ENCODE measurements around the gene NHEJ1.

The NHEJ1 gene

DNA sequence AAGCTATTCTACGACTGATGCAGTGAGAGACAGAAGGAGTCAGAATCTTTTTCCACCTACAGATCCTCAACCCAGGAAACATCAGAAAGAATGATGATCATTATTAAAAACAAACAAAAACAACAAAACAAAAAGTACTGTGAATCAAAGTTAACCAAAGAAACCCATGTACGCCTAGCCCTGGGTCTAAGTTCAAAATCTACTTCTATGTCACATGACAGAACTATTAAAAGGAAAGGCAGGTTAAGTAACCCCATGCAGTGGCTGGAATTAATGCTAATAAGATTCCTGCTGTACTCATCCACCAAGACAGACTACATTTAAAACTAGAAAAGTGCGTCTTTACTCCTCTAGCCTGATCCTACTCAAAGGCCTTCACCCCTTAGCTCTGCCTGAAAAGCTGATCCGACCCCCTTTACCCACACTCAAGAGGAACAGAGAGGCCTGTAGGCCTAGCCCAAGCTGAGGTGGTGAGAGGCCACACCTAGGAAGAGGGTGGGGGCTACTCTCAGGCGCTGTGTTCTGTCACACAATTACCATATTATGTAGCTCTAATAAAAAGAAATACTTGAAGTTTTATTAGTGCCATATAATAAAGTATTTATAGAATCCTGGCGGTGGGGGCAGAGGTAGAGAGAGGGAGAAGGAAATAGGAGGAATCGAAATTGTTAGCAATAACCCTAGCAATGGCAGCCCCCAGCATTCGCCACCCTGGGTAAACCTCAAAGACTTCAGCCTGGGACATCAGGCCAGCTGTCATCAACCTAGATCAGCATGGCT lies 37.1 kb downstream of the NHEJ1 start:
- DNase-seq (ENCODE audit: low read depth, low spot score) = no peak

DNA sequence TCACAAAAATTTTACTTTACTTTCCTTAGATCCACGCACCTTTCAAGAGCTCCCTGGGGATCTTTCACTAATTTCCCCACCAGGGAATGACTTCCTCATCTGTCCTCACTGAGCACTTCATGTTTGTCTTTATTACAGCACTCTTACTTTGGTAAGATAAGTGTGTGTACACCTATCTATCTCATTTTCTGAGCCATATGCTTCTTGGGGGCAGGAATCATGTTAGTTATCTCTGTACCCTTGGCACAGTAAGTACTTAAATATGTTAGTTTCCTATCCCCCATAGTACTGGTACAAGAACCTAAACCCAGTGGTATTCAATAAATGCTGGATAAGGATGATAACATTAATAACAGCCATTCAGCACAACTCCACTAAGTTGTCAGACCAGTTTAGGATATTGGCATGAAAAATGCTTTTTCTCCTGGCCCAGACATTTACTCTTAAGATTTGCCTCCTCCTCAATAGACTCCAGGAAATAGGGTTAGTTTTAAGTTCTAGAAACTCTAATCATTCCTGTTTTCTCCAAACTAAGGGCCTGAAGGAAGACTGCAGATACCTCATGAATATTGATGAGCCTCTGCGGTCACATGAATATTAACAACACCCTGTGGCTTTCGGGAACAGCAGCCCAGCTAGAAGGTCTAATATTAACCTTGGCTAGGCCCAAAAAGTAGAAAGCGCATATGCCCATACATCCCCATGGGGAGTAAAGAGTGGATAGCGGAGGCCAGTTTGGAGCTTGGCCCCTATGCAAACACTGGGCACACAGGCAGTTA lies 38.2 kb downstream of the NHEJ1 start:
- DNase-seq (ENCODE audit: low read depth, low spot score) = no peak

DNA sequence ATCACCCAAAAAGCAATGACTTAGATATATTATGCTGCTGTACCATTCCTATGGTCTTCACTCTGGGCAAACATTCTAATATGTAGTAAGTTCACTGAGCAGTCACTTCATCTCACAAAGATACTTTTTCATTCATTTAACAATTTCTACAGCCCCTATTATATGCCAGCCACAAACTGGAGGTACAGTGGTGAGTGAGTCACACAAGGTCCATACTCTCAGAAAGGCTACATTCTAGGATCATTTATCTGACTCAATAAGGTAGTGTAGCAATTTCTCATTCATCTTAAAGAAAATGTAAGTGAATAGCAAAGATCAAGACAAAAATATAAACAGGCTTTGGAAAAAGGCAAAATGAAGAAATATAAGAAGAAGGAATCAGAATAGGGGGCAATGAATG lies 40.5 kb downstream of the NHEJ1 start:
- DNase-seq (ENCODE audit: low read depth, low spot score) = no peak

DNA sequence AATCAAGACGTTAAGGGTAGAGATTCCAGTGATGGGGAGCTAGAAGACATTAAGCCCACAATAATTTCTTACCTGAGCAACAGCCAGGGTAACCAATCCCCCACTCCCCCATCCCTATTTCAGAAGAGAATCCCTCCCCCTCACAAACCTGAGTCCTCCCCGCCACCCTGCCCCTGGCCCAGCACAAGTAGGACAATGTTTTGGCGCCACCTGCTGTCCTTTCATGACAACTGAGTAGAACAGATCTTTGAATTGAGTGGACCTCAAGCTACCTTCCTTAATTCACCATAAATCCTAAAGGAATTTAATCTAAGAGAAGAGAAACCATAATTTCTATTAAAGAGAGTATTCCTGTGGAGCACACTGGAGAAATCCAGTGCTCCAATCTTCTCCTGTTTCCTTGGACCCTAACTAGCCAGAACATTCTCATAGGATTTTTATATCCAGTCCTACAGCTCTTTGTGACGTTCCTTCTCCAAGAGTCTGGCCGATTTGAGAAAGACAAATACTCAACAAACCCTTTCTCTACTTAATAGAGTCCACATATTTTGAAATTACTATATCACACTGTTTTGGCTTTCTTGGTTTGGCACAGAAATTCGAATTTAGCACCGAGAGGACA lies 41.1 kb downstream of the NHEJ1 start:
- peak; percentile 52 for DNase-seq (ENCODE audit: low read depth, low spot score)

DNA sequence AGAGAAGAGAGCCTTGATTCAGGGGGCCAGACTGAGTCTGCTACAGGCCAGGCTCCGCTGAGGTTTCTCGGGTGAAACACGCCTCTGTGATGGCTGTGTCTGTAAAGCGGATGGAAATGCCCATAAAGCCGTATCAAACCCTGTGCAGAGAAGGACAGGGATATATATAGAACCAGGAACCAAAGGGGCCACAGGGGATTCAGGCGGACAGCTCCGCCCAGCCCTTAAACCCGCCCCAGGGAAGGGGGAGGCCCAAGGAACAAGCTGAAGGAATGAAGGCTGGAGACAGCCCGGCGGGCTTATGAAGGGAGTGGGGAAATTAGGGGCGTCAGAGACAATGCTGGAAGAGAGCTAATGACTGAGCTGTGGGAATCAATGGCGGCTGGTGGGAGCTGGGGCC lies 42.1 kb downstream of the NHEJ1 start:
- DNase-seq (ENCODE audit: low read depth, low spot score) = peak; percentile 53

DNA sequence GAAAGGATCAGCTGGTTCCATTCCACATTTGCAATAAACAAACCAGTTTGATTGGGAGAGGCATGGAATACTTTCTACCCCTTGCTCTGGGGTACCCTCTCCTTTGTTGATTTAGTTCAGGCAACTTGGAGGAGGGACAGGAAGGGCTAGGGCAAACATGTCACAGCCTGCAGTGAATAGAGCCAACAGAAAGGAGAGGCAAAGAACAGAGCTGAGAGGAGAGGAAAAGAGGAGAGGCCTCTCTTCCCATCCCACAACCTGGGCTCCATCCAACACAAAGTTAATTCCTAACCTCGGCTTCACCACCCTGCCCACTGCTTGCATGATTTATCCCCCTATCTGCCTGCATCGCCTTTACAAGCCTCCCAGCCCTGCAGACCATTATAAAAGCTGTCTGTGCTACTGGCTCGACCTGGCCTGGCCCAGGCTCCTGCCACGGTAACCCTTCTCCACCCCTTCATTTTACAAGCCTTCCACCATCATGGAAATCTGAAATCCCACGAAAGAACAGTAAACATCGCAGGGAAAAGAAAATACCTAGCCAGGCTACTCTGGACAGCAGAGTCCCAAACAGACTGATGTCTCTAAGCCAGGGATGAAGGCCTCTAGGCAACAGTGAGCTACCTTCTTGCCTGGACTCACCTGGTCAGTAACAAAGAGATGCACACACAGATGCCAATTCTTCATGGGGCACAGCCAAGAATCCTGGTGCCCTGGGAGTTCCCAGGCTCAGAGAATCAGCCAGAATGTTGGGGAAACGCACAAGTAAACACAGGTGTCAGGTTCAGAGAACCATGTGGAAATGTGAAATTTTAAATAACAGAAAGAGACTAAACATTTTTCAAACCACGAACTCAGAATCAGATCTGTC lies 43.6 kb downstream of the NHEJ1 start:
- DNase-seq (ENCODE audit: low read depth, low spot score) = no peak

DNA sequence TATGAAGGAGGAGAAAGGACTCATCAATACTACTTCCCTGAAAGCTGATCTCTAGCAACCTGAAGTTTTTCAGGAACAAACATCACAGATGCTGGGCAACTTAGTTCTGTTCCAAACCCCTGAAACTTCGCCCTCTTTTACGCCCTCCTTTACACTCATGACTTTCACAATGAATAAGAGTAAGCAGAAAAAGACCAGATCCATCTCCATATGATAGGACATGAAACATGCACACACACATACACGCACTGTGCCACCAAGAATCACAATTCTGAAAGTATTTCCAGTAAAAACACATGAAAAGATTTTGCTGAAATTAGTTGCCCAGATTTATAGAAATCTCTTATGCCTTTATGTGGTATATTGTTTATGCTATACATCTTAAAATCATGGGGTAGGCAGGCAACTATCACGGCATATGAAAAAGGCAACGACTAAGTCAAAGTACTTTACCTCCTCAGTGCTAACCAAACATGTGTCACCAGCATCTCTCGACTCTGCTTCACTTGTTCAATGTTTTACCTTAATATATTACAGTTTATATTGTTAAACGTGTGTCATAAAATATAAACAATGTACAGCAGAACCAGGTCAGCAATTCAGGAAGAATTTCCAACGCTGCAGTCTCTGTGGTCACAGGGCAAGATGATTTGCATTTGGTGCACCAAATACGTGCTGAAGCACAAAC lies 47.8 kb downstream of the NHEJ1 start:
- no peak for DNase-seq (ENCODE audit: low read depth, low spot score)

DNA sequence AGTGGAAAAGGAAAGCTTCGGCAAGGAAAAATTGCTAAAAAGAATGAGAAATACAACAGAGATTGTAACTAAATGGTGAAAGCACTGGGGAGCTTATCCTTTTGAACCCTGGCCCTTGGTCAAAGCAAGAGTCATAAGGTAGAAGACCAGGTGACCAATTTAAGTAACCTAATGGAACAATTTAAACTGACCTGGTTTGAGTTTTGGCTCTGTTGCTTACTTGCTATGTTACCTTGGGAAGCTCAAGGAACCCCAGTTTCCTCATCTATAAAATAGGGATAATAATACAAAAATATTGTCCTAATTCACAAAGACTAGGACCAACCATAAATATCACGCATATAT lies 48.6 kb downstream of the NHEJ1 start:
- DNase-seq (ENCODE audit: low read depth, low spot score) = no peak

DNA sequence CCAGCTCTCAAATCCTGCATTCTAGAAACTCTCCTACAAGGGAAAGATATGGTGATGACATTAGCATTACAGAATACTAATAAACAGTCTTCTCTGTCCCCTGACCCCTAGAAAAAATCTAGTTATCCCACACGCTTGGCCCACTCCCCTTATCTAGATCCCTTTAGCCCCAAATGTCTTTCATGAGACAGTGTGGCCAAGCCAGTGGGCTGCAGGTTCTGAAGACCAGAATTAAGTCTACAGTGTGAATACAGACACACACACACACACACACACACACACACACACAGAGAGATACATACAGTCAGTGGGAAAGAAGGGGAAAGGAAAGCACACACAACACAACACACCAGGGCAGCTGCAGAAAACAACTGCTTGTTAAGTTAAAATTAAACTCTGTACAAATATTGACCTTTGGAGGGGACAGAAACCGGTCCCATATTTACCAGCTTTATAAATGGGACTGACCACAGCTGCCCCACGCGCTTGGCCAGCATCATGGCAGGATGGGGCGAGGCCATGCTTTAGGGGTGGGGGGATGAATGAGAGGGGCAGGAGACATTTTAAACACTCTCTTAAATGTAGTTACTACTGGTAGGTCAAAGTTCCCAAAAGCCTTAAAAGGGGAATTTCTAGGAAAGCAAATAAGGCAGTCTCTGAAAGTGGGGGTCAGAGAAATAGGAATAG lies 49.1 kb downstream of the NHEJ1 start:
- DNase-seq (ENCODE audit: low read depth, low spot score) = no peak

DNA sequence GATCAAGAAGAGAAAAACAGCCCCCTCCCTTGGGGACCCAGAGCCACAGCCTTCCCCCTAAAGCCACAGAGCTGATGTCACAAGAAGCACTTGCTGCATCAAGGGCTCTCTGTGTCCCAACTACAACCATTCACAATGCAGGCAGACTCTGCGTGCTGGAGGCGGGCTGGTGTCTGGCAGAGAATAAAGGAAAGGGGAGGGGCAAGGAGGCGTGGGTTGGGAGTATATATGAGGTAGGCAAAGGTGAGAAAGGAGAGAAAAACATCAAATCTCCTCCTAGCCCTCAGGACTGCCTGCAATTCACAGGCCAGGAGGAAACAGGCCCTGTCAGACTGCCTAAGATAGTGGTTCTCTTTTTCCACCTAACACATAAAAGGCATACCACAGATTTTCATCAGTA lies 51.1 kb downstream of the NHEJ1 start:
- peak; percentile 86 for DNase-seq (ENCODE audit: low read depth, low spot score)

DNA sequence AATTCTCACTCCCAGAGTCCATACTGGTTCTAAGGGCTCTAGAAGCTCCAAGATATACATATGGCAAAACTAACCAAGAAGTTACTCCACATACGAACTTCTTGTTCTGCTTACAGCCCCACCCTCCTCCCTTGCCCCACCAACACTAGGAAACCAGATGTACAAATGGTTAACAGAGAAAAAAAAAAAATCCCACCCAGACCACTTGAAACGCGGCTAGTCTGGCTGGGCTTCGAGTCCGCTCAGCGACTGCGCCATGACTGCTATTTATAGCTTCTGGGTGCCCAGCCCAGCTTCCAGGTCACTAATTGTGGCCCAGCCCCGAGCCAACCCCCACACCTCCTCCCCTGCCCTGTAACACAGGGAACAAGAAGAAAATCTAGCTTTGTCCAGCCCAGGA lies 52.9 kb downstream of the NHEJ1 start:
- DNase-seq (ENCODE audit: low read depth, low spot score) = no peak

DNA sequence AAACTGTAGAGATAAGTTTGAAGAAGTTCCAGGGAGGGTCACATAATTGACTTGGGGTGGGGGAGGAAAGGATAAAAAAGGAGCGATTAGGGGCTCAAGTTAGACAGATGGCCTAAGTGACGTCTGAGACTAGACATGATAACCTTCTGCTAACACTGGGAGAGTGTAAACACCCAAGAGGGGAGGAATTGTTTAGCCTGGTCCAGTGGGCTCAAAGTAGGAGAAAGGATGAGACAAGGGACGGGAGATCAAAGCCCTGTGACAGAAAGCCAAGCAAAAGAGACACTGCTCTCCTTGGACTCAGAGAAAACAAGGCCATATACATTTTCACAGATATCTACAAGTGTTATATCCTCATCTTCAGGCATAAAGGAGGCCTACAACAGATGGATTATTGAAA lies 54.4 kb downstream of the NHEJ1 start:
- no peak for DNase-seq (ENCODE audit: low read depth, low spot score)

DNA sequence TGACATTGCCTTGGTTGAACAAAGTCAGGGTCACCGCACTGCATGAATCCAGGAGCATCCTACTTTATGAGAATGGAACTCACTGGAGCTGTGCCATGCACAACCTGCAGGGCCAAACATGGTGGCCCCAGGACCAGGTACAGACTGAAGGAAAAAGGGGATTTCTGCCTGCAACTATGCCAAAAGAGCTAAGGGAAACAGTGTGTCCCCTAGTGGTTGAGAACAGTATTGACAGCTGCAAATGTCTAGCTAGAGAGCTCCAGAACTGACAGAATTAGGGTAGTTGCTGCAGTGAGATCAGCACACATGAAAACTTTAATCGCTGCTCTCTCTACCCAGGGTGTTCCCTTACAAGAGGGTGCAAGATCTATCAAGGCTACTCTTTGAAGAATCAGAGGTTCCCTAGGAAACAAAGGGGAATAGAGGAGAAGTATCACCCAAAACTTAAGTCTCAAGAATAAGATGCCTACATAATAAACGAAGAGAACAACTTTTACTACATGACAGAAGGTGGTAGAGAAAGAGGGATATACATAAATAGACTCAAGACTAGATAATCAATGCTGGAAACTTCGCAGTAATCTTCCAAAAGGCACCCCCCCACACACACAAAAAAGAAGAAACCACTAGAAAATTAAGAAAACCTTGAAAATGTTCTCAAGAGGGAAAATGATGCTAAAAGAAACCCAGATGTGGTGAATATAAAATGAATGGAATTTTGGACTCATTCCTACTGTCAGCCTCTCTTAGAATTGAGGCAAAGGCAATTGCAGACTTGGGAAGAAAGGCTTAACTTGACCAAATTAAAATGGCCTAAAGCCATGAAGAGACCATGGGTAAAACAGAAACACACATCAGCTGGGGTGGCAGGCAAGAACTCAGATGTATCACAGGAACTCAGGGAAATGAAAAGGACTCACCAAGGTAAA lies 56.2 kb downstream of the NHEJ1 start:
- peak; percentile 50 for DNase-seq (ENCODE audit: low read depth, low spot score)

DNA sequence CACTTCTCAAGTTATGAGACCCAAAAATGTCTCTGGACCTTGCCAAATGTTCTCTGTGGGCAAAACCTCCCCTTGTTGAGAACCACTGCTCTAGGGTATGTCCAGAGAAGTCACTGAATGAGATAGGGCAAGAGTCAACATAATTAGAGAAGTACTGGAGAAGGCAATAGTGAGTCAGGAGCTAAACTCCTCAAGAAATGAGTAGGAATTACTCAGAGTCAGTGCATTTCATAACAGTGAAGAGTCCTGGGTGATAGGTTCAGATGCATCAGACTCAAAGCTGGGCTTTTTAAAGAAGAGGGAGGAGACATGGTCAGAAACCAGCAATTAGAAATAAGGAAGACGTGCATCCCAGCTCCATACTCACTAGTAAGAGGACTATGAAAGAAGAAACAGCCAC lies 61.3 kb downstream of the NHEJ1 start:
- DNase-seq (ENCODE audit: low read depth, low spot score) = no peak

DNA sequence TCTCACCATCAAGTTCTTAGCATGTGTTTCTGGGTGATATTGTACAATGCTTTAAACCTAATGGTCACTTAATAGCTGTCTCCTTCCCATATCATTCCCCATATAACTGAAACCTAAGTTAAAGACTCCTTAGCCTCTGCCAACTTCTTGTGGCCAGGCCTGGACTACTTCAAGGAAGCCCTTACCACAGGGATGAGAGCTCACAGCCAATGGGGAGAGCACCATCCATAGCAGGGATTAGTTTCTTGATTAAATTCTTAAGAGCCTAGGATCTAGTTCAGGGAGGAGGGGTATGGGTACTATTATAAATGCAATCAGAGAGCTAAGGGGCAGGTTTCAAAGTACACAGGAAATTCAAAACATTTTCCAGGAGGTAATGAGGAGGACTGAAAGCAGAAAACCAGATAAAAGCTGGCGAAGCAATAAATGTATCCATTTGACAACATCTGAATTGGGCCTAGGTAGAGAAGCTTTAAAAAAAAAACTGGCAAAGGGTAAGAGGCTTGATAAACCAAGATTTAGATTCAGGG lies 65.1 kb downstream of the NHEJ1 start:
- no peak for DNase-seq (ENCODE audit: low read depth, low spot score)

DNA sequence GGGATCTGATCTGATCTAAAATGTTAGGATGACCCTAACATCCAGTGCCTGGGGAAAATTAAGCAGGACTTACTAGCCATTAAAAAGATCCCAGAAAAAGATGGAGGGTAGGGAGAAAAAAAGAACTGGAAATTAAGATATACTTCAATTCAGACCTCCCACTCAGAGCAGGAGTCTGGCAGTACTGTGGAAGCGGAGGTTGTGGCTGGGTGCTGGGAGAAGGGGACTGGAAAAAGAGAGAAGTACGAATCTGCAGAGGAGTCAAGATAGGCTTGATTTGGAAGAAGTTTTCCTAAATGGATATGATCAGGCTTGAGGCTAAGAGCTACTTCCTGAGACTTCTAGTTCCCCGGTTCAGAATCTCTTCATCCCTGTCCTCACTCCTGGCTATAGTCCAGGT lies 66.4 kb downstream of the NHEJ1 start:
- DNase-seq (ENCODE audit: low read depth, low spot score) = no peak

DNA sequence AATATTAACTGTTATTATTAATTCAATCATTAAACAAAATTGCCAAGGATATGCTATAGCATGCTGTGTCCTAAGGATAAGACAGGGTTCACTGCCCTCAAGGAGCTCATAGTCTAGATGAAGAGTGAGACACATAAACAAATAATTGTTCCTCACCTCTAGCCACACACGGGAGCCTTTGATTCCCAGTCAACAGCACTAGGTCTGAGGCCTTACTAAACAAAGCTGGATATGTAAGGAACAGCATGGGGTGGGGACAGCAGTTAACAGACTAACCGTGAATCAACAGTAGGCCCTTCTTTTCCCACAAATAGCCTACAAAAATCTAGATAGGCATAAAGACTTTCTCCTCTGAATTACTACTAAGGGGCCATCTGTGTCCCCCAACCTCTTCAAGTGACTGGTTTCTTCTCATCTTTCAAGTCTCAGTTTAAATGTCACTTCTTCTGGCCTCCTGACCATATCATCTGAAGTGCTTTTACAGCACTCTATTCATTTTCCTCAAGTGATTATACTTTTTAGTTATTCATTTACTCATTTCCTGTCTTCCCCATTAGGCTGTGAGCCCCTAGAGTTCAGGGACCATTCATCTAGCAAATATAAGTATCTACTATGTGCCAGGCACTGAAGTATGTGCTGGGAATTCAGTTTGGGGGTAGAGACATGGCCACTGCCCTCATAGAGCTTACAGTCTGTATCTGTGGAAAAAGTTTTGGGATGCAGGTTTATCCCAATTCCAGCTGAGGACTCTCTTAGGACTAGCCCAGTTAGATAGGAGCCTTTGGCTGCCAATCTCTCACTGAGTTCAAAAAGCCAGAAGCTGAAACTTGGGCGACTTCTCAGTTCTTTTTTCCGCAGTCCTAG lies 69.9 kb downstream of the NHEJ1 start:
- DNase-seq (ENCODE audit: low read depth, low spot score) = no peak

DNA sequence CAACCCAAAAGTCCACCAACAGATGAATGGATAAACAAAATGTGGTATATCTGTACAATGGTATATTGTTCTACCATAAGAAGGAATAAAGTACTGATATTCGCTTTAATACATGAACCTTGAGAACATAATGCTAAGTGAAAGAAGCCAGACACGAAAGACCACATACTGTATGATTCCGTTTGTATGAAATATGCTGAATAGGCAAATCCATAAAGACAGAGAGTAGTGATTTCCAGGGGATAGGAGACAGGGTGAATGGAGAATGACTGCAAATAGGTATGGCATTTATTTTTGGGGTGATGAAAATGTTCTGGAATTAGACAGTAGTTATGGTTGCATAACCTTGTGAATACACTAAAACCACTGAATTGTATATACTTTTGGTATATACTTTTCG lies 71.3 kb downstream of the NHEJ1 start:
- DNase-seq (ENCODE audit: low read depth, low spot score) = no peak

All from ELF-1 (cell line).